HG03439 (cell line): ENCODE data around the gene KAT8.

Source experiments
- ATAC-seq: cut with Tn5 transposase; IDR thresholded peaks from one replicate; pipeline ENCODE4 v1.9.1; 2021; ENCODE audit warnings: mild to moderate bottlenecking, moderate library complexity; ENCODE audit not compliant: unreplicated experiment

The KAT8 gene

GRCh38 chr16:31117384-31118222, at the start of gene KAT8:
KAT8 (plus strand) TSS chr16:31117664; CDS start chr16:31117682, 18 bp downstream.
- peak; percentile 90 for ATAC-seq

GRCh38 chr16:31071861-31072260, 45.6 kb upstream of the KAT8 start:
- ATAC-seq = no peak

- peak; percentile 14 for ATAC-seq
These were observed 44.8 kb upstream of the KAT8 start for GRCh38 chr16:31072540-31073141.

- ATAC-seq = peak; percentile 53
These were observed 44.1 kb upstream of the KAT8 start for GRCh38 chr16:31073142-31073969.

GRCh38 chr16:31073970-31074813, 43.3 kb upstream of the KAT8 start, which contains the start of the genes ZNF646 and ZNF668:
ZNF646 (plus strand) TSS chr16:31074422; CDS start chr16:31076325, 1,903 bp downstream.
ZNF668 (minus strand) TSS chr16:31074240; CDS start chr16:31064459, 9,781 bp downstream.
- peak; percentile 71 for ATAC-seq

GRCh38 chr16:31074814-31075183, 42.7 kb upstream of the KAT8 start:
- ATAC-seq = no peak

- no peak for ATAC-seq
These were observed 41.1 kb upstream of the KAT8 start for GRCh38 chr16:31076319-31076718.

- no peak for ATAC-seq
These were observed 40.4 kb upstream of the KAT8 start for GRCh38 chr16:31077024-31077423.

- no peak for ATAC-seq
These were observed 39.7 kb upstream of the KAT8 start for GRCh38 chr16:31077592-31078396.

- no peak for ATAC-seq
These were observed 38.7 kb upstream of the KAT8 start for GRCh38 chr16:31078597-31079341.

- ATAC-seq = no peak
These were observed 38.0 kb upstream of the KAT8 start for GRCh38 chr16:31079342-31079944.

- ATAC-seq = no peak
These were observed 37.3 kb upstream of the KAT8 start for GRCh38 chr16:31080035-31080629.

GRCh38 chr16:31080756-31081419, 36.6 kb upstream of the KAT8 start:
- no peak for ATAC-seq

- ATAC-seq = no peak
These were observed 35.8 kb upstream of the KAT8 start for GRCh38 chr16:31081428-31082351.

- ATAC-seq = no peak
These were observed 35.0 kb upstream of the KAT8 start for GRCh38 chr16:31082368-31083045.

GRCh38 chr16:31083081-31083480, 34.4 kb upstream of the KAT8 start:
- no peak for ATAC-seq
